Stimulated activated CD4-positive, alpha-beta T cell treated with anti-CD3 and anti-CD28 coated beads, Interleukin-12 subunit alpha, Interleukin-12 subunit beta, amount 100 ng/mL, for 24 hours (primary cell): ENCODE results near the gene TMEM170A.

ENCODE experiments used
- DNase-seq, 2 experiments: peaks; one replicate each; pipeline ENCODE4 v3.0.0-alpha.2; 2020; ENCODE audit warnings: low read depth in 2 of 2

The TMEM170A gene

DNA sequence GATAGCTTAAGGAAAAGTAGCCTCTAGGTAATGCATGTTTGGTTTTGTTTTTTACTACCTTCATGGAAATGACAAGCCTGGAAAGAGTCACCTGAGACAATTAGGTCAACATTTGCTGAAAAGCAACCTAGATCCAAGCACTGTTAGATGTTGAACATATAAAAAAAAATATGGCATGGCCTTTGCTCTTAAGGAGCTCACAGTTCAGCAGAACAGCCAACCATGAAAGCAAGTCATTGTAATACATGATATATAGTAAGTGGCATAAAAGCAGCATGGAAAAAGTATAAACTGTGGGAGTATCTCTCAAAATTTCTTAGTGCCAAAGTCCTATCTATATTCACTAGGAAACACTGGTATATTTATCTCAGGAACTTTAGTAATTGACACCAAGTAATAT, 62.8 kb downstream of the TMEM170A start:
- no peak for DNase-seq

GRCh38 chr16:75398333-75398732, 66.2 kb downstream of the TMEM170A start:
- no peak for DNase-seq

GRCh38 chr16:75394941-75395340, 69.5 kb downstream of the TMEM170A start:
- DNase-seq = no peak
